Retinal pigment epithelial cell (primary cell): ENCODE data around the gene INAFM2.

Experiments
- DNase-seq: peaks from one replicate; pipeline ENCODE4 v3.0.0-alpha.2; 2010; ENCODE audit warnings: low read depth
- H3K4me3 ChIP-seq: 2 replicates; pipeline ENCODE4 v1.5.1; 2011; ENCODE audit warnings: mild to moderate bottlenecking, low read length, control low read depth, moderate library complexity
- CTCF ChIP-seq: conservative IDR thresholded peaks from 2 replicates; pipeline ENCODE4 v1.5.1; 2011; ENCODE audit warnings: low read depth, low read length, control low read depth, inconsistent platforms

The INAFM2 gene

GRCh38 chr15:40287505-40287904 lies 36.0 kb upstream of the INAFM2 start:
- TF ChIP-seq CTCF: no peak
- DNase-seq: no peak
- H3K4me3 ChIP-seq: no peak overlapping the region

GRCh38 chr15:40287968-40288367 lies 35.5 kb upstream of the INAFM2 start:
- no peak for DNase-seq
- H3K4me3 ChIP-seq: no peak overlapping the region
- TF ChIP-seq CTCF: no peak

- no peak overlapping the region for H3K4me3 ChIP-seq
- no peak for DNase-seq
- TF ChIP-seq CTCF: no peak
Measured at GRCh38 chr15:40289140-40289775, 34.2 kb upstream of the INAFM2 start.

GRCh38 chr15:40290545-40290917 lies 33.0 kb upstream of the INAFM2 start:
- H3K4me3 ChIP-seq: no peak overlapping the region
- no peak for TF ChIP-seq CTCF
- DNase-seq: no peak

GRCh38 chr15:40290918-40291574 lies 32.4 kb upstream of the INAFM2 start:
- no peak for TF ChIP-seq CTCF
- H3K4me3 ChIP-seq: no peak overlapping the region
- DNase-seq: no peak

- TF ChIP-seq CTCF: no peak
- no peak for DNase-seq
- H3K4me3 ChIP-seq: no peak overlapping the region
Measured at GRCh38 chr15:40292246-40292645, 31.2 kb upstream of the INAFM2 start.

- no peak for TF ChIP-seq CTCF
- H3K4me3 ChIP-seq: no peak overlapping the region
- no peak for DNase-seq
Measured at GRCh38 chr15:40293006-40293405, 30.5 kb upstream of the INAFM2 start.
